PC-3 (cell line): ENCODE measurements around the gene SUSD4. TPM values are rescaled to one million over a fixed set of nuclear protein-coding genes. Genes with fewer than 3 reads are reported as not detected.
A peak's percentile ranks its signal among the peaks of the same experiment; 100 is the strongest.

Experiments
- ATAC-seq: fragments of 200-7000 bp; cut with Tn5 transposase; 2 replicates; pipeline ENCODE4 v1.9.1; 2020; ENCODE audit warnings: mild to moderate bottlenecking, moderate library complexity
- BruUV-seq: library from RNA; stranded (reverse); fragments of 400-500 nt; replicated peaks from 2 replicates; lab custom pipeline; 2021; lab: Mats Ljungman, UMichigan
- CTCF ChIA-PET: fragments of 300-600 bp; sonication (Branson Sonifier 250); formaldehyde crosslinking; loops from one replicate; lab custom pipeline; 2022; ENCODE audit warnings: antibody characterized with exemption; lab: Charles Lee
- POLR2A ChIA-PET: fragments of 300-600 bp; sonication (Branson Sonifier 250); formaldehyde crosslinking; loops from one replicate; lab custom pipeline; 2022; ENCODE audit warnings: antibody characterized with exemption; ENCODE audit not compliant: unreplicated experiment; lab: Charles Lee
- DNase-seq: peaks from one replicate; pipeline ENCODE4 v3.0.0-alpha.2; 2015
- H2AFZ ChIP-seq: fragments of 300-600 bp; sonication (generic); 2 replicates; pipeline ENCODE4 v1.6.0; 2016; ENCODE audit warnings: antibody characterized with exemption, low read length
- H3F3A ChIP-seq: fragments of 300-600 bp; sonication (generic); one replicate; pipeline ENCODE4 v1.6.0; 2017; ENCODE audit warnings: antibody characterized with exemption, low read length, control low read depth, mild to moderate bottlenecking; ENCODE audit not compliant: unreplicated experiment
- H3K27ac ChIP-seq: fragments of 300-600 bp; sonication (generic); 2 replicates; pipeline ENCODE4 v1.5.1; 2016; ENCODE audit warnings: mild to moderate bottlenecking, low read length
- H3K27me3 ChIP-seq: fragments of 300-600 bp; sonication (generic); 2 replicates; pipeline ENCODE4 v1.6.1; 2016; ENCODE audit warnings: low read length, mixed read lengths
- H3K36me3 ChIP-seq: fragments of 300-600 bp; sonication (generic); 2 replicates; pipeline ENCODE4 v1.6.1; 2016; ENCODE audit warnings: low read depth, mixed run types, low read length, mixed read lengths
- H3K4me1 ChIP-seq: fragments of 300-600 bp; sonication (generic); 2 replicates; pipeline ENCODE4 v1.5.1; 2016; ENCODE audit warnings: low read length; ENCODE audit not compliant: insufficient read depth
- H3K4me2 ChIP-seq: fragments of 300-600 bp; sonication (generic); 2 replicates; pipeline ENCODE4 v1.6.0; 2016; ENCODE audit warnings: low read length
- H3K4me3 ChIP-seq: fragments of 300-600 bp; sonication (generic); 2 replicates; pipeline ENCODE4 v1.5.1; 2016; ENCODE audit warnings: mild to moderate bottlenecking, low read length, mixed read lengths
- H3K79me2 ChIP-seq: fragments of 300-600 bp; sonication (generic); 2 replicates; pipeline ENCODE4 v1.6.1; 2017; ENCODE audit warnings: low read length, mixed read lengths
- H3K9ac ChIP-seq: fragments of 300-600 bp; sonication (generic); 2 replicates; pipeline ENCODE4 v1.6.0; 2016; ENCODE audit warnings: mild to moderate bottlenecking, low read length
- H3K9me2 ChIP-seq: fragments of 300-600 bp; sonication (generic); replicated peaks from 2 replicates; pipeline ENCODE4 v1.6.1; 2016; ENCODE audit warnings: mixed run types, low read length, mixed read lengths
- H3K9me3 ChIP-seq: fragments of 300-600 bp; sonication (generic); 2 replicates; pipeline ENCODE4 v1.6.1; 2016; ENCODE audit warnings: low read length, mixed read lengths
- H4K20me1 ChIP-seq: fragments of 300-600 bp; sonication (generic); 2 replicates; pipeline ENCODE4 v1.6.1; 2016; ENCODE audit warnings: low read length, mixed read lengths
- EZH2 ChIP-seq: fragments of 300-600 bp; sonication (generic); IDR thresholded peaks from one replicate; pipeline ENCODE4 v1.6.1; 2017; ENCODE audit warnings: antibody characterized with exemption, mild to moderate bottlenecking, low read length; ENCODE audit not compliant: unreplicated experiment
- EZH2phosphoT487 ChIP-seq: fragments of 300-600 bp; sonication (generic); IDR thresholded peaks from 2 replicates; pipeline ENCODE4 v1.6.1; 2018; ENCODE audit warnings: mild to moderate bottlenecking, antibody characterized with exemption, low read length, borderline replicate concordance
- intact Hi-C: fragments of 100-400 bp; cut with micrococcal nuclease; formaldehyde crosslinking; loops from 2 replicates; pipeline ENCODE4 v1.9.0; 2023
- total RNA-seq: library from RNA; depleted of rRNA; stranded (reverse); fragments of >200 nt; gene quantifications from 2 replicates; pipeline ENCODE4 v1.2.3, GENCODE V29; 2014
- TF ChIP-seq, protein P1 (sequence below): fragments of 300-600 bp; sonication (generic); conservative IDR thresholded peaks from 2 replicates; pipeline ENCODE4 v1.5.1; 2017; ENCODE audit warnings: antibody characterized with exemption, low read depth, mild to moderate bottlenecking, low read length

Gene SUSD4
- total RNA-seq, 1 experiment from 2014 or later: 5.2 TPM

DNA sequence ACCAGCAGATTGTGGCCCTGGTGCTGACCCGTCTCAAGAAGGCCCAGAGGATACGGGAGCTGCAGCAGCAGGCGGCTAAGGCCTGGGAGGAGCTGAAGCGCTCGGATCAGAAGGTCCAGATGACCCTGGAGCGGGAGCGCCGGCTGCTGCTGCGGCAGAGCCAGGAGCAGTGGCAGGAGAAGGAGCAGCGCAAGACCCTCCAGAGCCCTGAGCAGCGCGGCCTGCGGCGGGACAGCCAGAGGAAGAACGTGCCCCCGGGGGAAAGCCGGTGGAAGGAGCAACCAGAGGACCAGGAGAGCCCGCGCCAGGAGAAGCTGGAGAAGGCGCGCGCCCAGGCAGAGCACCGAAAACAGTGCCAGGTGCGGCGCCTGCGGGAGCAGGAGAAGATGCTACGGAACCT is 30.3 kb upstream of the SUSD4 start:
- CTCF ChIA-PET: no interaction called here

DNA sequence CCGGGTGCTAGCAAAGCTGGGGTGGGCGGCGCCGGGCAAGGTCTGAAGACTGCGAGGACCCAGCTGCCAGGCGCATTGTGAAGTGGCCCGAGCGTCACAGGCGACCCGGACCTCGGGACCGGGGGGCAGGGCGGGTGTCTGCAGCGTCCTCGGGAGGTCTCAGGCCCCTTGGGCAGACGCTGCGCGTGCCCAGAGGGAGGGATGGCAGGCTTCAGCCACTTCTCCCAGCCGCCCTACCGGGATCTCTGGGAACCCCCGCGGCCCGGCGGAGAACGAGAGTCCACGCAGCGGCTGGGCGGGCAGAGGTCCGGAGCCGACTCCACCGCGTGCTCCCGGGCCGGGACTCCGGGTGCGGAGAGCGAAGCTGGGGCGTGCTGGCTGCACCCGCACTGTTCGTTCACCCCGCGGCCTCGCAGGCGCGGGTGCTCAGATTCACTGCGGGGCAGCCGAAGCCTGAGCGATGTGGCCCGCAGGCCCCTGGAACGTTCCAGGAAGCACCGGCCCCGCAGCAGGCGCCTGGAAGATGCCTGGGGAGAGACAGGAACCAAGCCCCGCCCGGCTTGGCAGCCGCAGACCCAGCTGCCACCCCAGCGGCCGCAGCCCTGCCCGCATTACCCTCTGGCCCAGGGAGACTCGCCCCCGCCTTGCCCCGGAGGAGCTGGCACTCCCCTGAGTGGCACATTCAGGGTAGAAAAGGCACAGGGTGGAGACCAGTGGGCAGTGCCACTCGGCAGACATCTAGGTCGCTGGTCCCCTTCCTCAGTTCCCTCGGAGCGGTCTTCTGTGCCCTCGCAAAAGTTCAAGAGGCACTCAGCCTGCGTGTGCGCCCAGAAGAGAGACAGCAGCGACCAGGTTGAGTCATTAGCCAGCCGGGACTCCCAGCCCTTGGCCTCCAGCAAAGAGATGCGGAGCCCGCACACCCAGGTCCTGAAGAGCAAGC is 29.6 kb upstream of the SUSD4 start, which contains the start of gene CCDC185:
Gene CCDC185, plus strand, starts transcription at position 141 of the 940 bp plus-strand sequence. Its CDS starts 61 bp downstream, at position 202.
- H3K27ac ChIP-seq: no peak within 1 kb of the TSS
- BruUV-seq: no TSS peak
- CTCF ChIA-PET: no interaction called here
- no peak within 1 kb of the TSS for H3K9ac ChIP-seq
- DNase-seq (no peak), ATAC-seq (peak; percentile 43)
- TF ChIP-seq, protein P1, sequence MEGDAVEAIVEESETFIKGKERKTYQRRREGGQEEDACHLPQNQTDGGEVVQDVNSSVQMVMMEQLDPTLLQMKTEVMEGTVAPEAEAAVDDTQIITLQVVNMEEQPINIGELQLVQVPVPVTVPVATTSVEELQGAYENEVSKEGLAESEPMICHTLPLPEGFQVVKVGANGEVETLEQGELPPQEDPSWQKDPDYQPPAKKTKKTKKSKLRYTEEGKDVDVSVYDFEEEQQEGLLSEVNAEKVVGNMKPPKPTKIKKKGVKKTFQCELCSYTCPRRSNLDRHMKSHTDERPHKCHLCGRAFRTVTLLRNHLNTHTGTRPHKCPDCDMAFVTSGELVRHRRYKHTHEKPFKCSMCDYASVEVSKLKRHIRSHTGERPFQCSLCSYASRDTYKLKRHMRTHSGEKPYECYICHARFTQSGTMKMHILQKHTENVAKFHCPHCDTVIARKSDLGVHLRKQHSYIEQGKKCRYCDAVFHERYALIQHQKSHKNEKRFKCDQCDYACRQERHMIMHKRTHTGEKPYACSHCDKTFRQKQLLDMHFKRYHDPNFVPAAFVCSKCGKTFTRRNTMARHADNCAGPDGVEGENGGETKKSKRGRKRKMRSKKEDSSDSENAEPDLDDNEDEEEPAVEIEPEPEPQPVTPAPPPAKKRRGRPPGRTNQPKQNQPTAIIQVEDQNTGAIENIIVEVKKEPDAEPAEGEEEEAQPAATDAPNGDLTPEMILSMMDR: no peak
- TF ChIP-seq EZH2 (peak; percentile 82), EZH2phosphoT487 (peak; percentile 71; the same call in 1 of the 2 replicates)
- peak within 1 kb of the TSS; percentile 93 for H2AFZ ChIP-seq
- H3K4me2 ChIP-seq: peak within 1 kb of the TSS; percentile 91
- peak within 1 kb of the TSS; percentile 68 for H3K4me3 ChIP-seq
- intact Hi-C loops: no loop called here
- no peaks in the 10 kb centered on the region for H3F3A ChIP-seq
- POLR2A ChIA-PET: no interaction called here
- H3K4me1 ChIP-seq: peaks cover 7% of the 10 kb centered on the region; the same call in 1 of the 2 replicates
- H3K79me2 ChIP-seq: no peaks in the 10 kb centered on the region
- H3K9me3 ChIP-seq: no peaks in the 10 kb centered on the region
- H3K9me2 ChIP-seq: no peaks in the 10 kb centered on the region
- H3K27me3 ChIP-seq: peaks cover 56% of the 10 kb centered on the region
- H3K36me3 ChIP-seq: no peaks in the 10 kb centered on the region
- no peaks in the 10 kb centered on the region for H4K20me1 ChIP-seq

More for the DNA sequence above, 30.3 kb upstream of the SUSD4 start:
- TF ChIP-seq, protein P1: no peak
- TF ChIP-seq EZH2phosphoT487: no peak
- no peak for TF ChIP-seq EZH2
- Histone ChIP-seq H3K4me2 (peak overlapping the region; percentile 91), H2AFZ (peak overlapping the region; percentile 93; the same call in 1 of the 2 replicates), H3K9me3 (no peaks in the 10 kb centered on the region), H3K9ac (no peak overlapping the region), H3K4me1 (peaks cover 7% of the 10 kb centered on the region; the same call in 1 of the 2 replicates), H3K27me3 (peaks cover 49% of the 10 kb centered on the region), H3K27ac (no peak overlapping the region), H3F3A (no peaks in the 10 kb centered on the region), H3K4me3 (no peak overlapping the region), H3K9me2 (no peaks in the 10 kb centered on the region), H3K36me3 (no peaks in the 10 kb centered on the region), H4K20me1 (no peaks in the 10 kb centered on the region), H3K79me2 (no peaks in the 10 kb centered on the region)
- ATAC-seq (no peak), DNase-seq (no peak)
- POLR2A ChIA-PET: no interaction called here
- intact Hi-C loops: no loop called here
- BruUV-seq: no TSS peak
